Natural killer cell (primary cell): Measurements from ENCODE around the gene MAB21L3. TPM values are rescaled to one million over a fixed set of nuclear protein-coding genes. Genes with fewer than 3 reads are reported as not detected.

Experiments used
- ATAC-seq, 3 donors: fragments of 150-1000 bp in 2 of 3; fragments of 200-7000 bp in 1 of 3; cut with Tn5 transposase; 1 replicate in 1 of 3; 2 replicates in 2 of 3; pipeline ENCODE4 v1.10.0; 2021; ENCODE audit warnings: mild to moderate bottlenecking in 2 of 3, moderate library complexity in 2 of 3
- DNase-seq, 2 donors: peaks; one replicate each; pipeline versions ENCODE4 v3.0.0 to v3.0.0-alpha.2; 2013 to 2021; ENCODE audit warnings: mixed read lengths in 1 of 2
- H3K27ac ChIP-seq: one replicate; pipeline ENCODE4 v1.5.1; 2013; ENCODE audit warnings: mild to moderate bottlenecking, low read length
- H3K27me3 ChIP-seq: one replicate; pipeline ENCODE4 v1.6.1; 2013; ENCODE audit warnings: low read length; ENCODE audit not compliant: control insufficient read depth, insufficient read depth
- H3K36me3 ChIP-seq: one replicate; pipeline ENCODE4 v1.6.1; 2013; ENCODE audit warnings: low read length; ENCODE audit not compliant: control insufficient read depth, insufficient read depth
- H3K4me1 ChIP-seq: one replicate; pipeline ENCODE4 v1.6.1; 2013; ENCODE audit warnings: low read length; ENCODE audit not compliant: control insufficient read depth, insufficient read depth
- H3K4me3 ChIP-seq: one replicate; pipeline ENCODE4 v1.5.1; 2013; ENCODE audit warnings: low read length
- H3K9me3 ChIP-seq: one replicate; pipeline ENCODE4 v1.6.1; 2013; ENCODE audit warnings: low read length; ENCODE audit not compliant: control insufficient read depth, insufficient read depth
- H3K27ac Mint-ChIP-seq, 2 donors: one replicate each; pipeline ENCODE4 v1.8.0; 2022; ENCODE audit warnings: mild to moderate bottlenecking in 2 of 2, mixed read lengths in 2 of 2, moderate library complexity in 1 of 2
- H3K27me3 Mint-ChIP-seq, 2 donors: one replicate each; pipeline ENCODE4 v1.8.0; 2022; ENCODE audit warnings: low read depth in 2 of 2, mixed read lengths in 2 of 2
- H3K36me3 Mint-ChIP-seq: one replicate; pipeline ENCODE4 v1.8.0; 2022; ENCODE audit warnings: mixed read lengths
- H3K4me1 Mint-ChIP-seq, 2 donors: one replicate each; pipeline ENCODE4 v1.8.0; 2022; ENCODE audit warnings: mixed read lengths in 2 of 2
- H3K4me3 Mint-ChIP-seq: one replicate; pipeline ENCODE4 v1.8.0; 2022; ENCODE audit warnings: mild to moderate bottlenecking, moderate library complexity, mixed read lengths
- H3K9me3 Mint-ChIP-seq, 2 donors: one replicate each; pipeline ENCODE4 v1.8.0; 2022; ENCODE audit warnings: mixed read lengths in 2 of 2
- CTCF ChIP-seq: fragments of 200-600 bp; IDR thresholded peaks from one replicate; pipeline ENCODE4 v1.8.0; 2022; ENCODE audit warnings: antibody characterized with exemption
- WGBS: methylation state at CpG from one replicate; pipeline ENCODE4 v1.1.7; 2013; ENCODE audit warnings: missing lambda C conversion rate; ENCODE audit not compliant: insufficient coverage; 5-methylcytosine and 5-hydroxymethylcytosine counted together
- intact Hi-C: fragments of 100-400 bp; cut with micrococcal nuclease; formaldehyde crosslinking; loops from one replicate; pipeline ENCODE4 v1.14.2; 2022
- total RNA-seq, 4 donors: library from RNA; stranded (reverse); fragments of 120-200 nt in 1 of 4; gene quantifications; one replicate each; pipeline versions ENCODE4 v1.2.3 to v1.2.4, GENCODE V29; 2013 to 2022

The MAB21L3 gene
- total RNA-seq, 3 donors from 2014 or later (not counting 1 experiment from before 2014, with no cell fraction given) = not detected

- peaks cover 6 to 10% of the 10 kb centered on the region in 2 donors for H3K4me1 Mint-ChIP-seq
Measured at GRCh38 chr1:116153692-116154031, 42.5 kb downstream of the MAB21L3 start.

DNA sequence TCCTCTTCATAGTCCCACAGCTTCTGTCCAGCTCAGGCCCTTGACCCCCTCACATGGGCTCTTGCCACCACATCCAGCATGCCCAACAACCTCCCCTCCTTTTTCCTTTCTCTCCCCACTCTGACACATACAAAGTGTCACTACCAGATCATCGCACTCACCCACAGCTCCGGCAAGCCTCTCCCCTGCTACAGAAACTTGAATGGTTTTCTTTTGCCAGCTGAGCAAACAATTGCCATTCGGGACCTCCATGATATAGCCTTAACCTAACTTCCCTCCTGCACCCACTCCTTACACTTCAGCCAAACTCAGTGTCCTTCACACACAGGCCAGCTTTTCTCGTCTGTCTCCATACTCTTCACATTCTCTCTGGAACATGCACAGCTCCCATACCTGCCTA lies 43.3 kb downstream of the MAB21L3 start:
- no peaks in the 10 kb centered on the region for H3K9me3 ChIP-seq
- ATAC-seq (no peak), DNase-seq (no peak)
- WGBS = 91% methylated on average over 4 of the region's 4 CpGs
- no peaks in the 10 kb centered on the region for H3K9me3 Mint-ChIP-seq
- H3K4me3 Mint-ChIP-seq = no peak overlapping the region
- H3K27me3 ChIP-seq = no peaks in the 10 kb centered on the region
- H3K27me3 Mint-ChIP-seq = peaks cover 6 to 7% of the 10 kb centered on the region in 2 donors
- H3K4me3 ChIP-seq = no peak overlapping the region
- no peak overlapping the region for H3K27ac ChIP-seq
- intact Hi-C loops = loop anchor here (10.0 kb wide), 1 partner anchor 220 kb away; the partner anchor contains the start of gene ATP1A1
- peaks cover 10% of the 10 kb centered on the region for H3K4me1 ChIP-seq
- peaks cover 6 to 10% of the 10 kb centered on the region in 2 donors for H3K4me1 Mint-ChIP-seq
- no peaks in the 10 kb centered on the region for H3K36me3 ChIP-seq
- TF ChIP-seq CTCF = no peak
- H3K36me3 Mint-ChIP-seq = no peaks in the 10 kb centered on the region
- H3K27ac Mint-ChIP-seq = no peak overlapping the region

More at GRCh38 chr1:116153692-116154031, 42.5 kb downstream of the MAB21L3 start:
- peaks cover 10% of the 10 kb centered on the region for H3K4me1 ChIP-seq
- Mint-ChIP-seq H3K27ac (peak overlapping the region; percentile 18 to 43), H3K9me3 (no peaks in the 10 kb centered on the region), H3K27me3 (peaks cover 6 to 10% of the 10 kb centered on the region in 2 donors), H3K4me3 (no peak overlapping the region), H3K36me3 (no peaks in the 10 kb centered on the region)
- no peaks in the 10 kb centered on the region for H3K27me3 ChIP-seq
- no peaks in the 10 kb centered on the region for H3K9me3 ChIP-seq
- H3K27ac ChIP-seq = no peak overlapping the region
- no peak for TF ChIP-seq CTCF
- intact Hi-C loops = loop anchor here (2.0 to 10.0 kb wide), 2 partner anchors 13 to 221 kb away; partner anchors contain the start of gene ATP1A1
- H3K36me3 ChIP-seq = no peaks in the 10 kb centered on the region
- ATAC-seq (no peak), DNase-seq (no peak)
- no peak overlapping the region for H3K4me3 ChIP-seq

GRCh38 chr1:116157096-116157495 lies 45.9 kb downstream of the MAB21L3 start:
- WGBS = 94% methylated on average over 4 of the region's 4 CpGs
- Histone ChIP-seq H3K36me3 (no peaks in the 10 kb centered on the region), H3K4me3 (no peak overlapping the region), H3K27ac (no peak overlapping the region), H3K9me3 (no peaks in the 10 kb centered on the region), H3K27me3 (no peaks in the 10 kb centered on the region), H3K4me1 (peaks cover 3% of the 10 kb centered on the region)
- Mint-ChIP-seq H3K36me3 (no peaks in the 10 kb centered on the region), H3K9me3 (no peaks in the 10 kb centered on the region), H3K27me3 (peaks cover 0 to 6% of the 10 kb centered on the region in 2 donors), H3K4me1 (peaks cover 0 to under 1% of the 10 kb centered on the region in 2 donors), H3K4me3 (no peak overlapping the region), H3K27ac (no peak overlapping the region)
- no peak for TF ChIP-seq CTCF
- ATAC-seq (no peak), DNase-seq (no peak)
- intact Hi-C loops = loop anchor here (10.0 kb wide), 1 partner anchor 218 kb away; the partner anchor contains the start of gene ATP1A1

GRCh38 chr1:116159177-116159576 lies 48.0 kb downstream of the MAB21L3 start:
- no peaks in the 10 kb centered on the region for H3K4me1 ChIP-seq
- ATAC-seq (no peak), DNase-seq (no peak)
- intact Hi-C loops = loop anchor here (10.0 kb wide), 1 partner anchor 216 kb away; the partner anchor contains the start of gene ATP1A1
- Mint-ChIP-seq H3K9me3 (no peaks in the 10 kb centered on the region), H3K36me3 (no peaks in the 10 kb centered on the region), H3K27ac (no peak overlapping the region), H3K4me3 (no peak overlapping the region), H3K4me1 (no peaks in the 10 kb centered on the region), H3K27me3 (peaks cover 0 to 6% of the 10 kb centered on the region in 2 donors)
- no peaks in the 10 kb centered on the region for H3K36me3 ChIP-seq
- H3K27ac ChIP-seq = no peak overlapping the region
- no CpG with 5 or more reads among the region's 1 CpG for WGBS
- H3K4me3 ChIP-seq = no peak overlapping the region
- TF ChIP-seq CTCF = no peak
- no peaks in the 10 kb centered on the region for H3K9me3 ChIP-seq
- no peaks in the 10 kb centered on the region for H3K27me3 ChIP-seq
